Fibroblast of lung (primary cell): Measurements from ENCODE around the gene PCDHA10.

Experiments used
- CTCF ChIP-seq, 2 donors: IDR thresholded peaks in 1 of 2; conservative IDR thresholded peaks in 1 of 2; 1 replicate in 1 of 2; 2 replicates in 1 of 2; pipeline ENCODE4 v1.5.1; 2011 to 2012; ENCODE audit warnings: low read length in 2 of 2, control low read depth in 1 of 2, inconsistent platforms in 1 of 2, low read depth in 1 of 2, mild to moderate bottlenecking in 1 of 2
- EZH2 ChIP-seq: IDR thresholded peaks from 2 replicates; pipeline ENCODE4 v1.5.1; 2012; ENCODE audit warnings: low read length, control low read depth, mild to moderate bottlenecking; ENCODE audit errors: missing control alignments

GRCh38 chr5:140883373-140883772 is 27.7 kb downstream of the PCDHA10 start:
- TF ChIP-seq CTCF (conservative IDR thresholded peaks at IDR 0.05 in 1 of 2, IDR thresholded peaks at IDR 0.05 in 1 of 2; ENCODE audit: low read depth in 1 of 2, low read length in 2 of 2) (no peak), EZH2 (no peak)
